Measurements from ENCODE around the gene GOLGA3.
"Not testable (repeated sequence)": the region's sequence is repeated elsewhere in the genome, so short reads cannot be mapped to it uniquely, and the experiment has no call there.

Gene GOLGA3

GRCh38 chr12:132777614-132778013, 51.1 kb downstream of the GOLGA3 start:
- TF ChIP-seq CTCF (IDR thresholded peaks at IDR 0.05; ENCODE audit: borderline replicate concordance, control extremely low read depth, extremely low read depth, insufficient read depth, missing control alignments) = no peak
- DNase-seq (ENCODE audit: low spot score) = no peak

DNA sequence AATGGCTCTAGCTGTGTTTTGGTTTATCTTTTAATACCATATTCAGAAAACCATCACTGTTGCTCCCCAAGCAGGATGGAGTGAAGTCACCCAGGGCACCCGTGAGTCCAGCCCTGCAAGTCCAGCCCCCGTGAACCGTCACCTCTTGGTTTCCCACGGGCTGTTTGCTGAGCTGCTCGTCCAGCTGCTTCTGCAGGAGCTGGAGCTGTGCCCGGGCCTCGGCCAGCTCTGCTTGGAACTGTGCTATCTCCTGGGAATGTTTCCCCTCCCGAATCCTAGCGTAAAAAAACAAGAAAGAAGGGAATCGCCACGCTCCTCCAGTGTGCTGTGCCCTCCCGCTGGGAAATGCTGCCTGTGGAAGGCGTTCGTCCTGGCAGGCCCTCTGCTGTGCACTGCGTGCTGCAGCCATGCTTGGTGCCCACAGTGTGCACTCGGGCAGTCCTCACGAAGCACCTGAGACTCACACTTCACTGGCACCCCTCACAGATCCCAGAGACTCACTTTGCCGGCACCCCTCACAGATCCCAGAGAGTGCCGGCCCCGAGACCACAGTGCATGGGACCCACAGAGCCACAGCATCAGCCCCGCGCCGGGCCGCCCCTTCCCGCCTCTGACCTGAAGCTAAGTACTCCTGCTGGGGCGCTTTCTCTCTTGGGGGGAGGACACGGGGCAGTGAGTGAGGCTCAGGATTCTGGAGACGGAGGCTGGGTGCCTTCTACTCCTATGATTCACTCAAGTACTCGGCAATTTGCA, 51.7 kb downstream of the GOLGA3 start:
- TF ChIP-seq CTCF (IDR thresholded peaks at IDR 0.05; ENCODE audit: borderline replicate concordance, control extremely low read depth, extremely low read depth, insufficient read depth, missing control alignments) = no peak
- DNase-seq (ENCODE audit: low spot score) = no peak
- in situ Hi-C loops (cut with MboI; ENCODE audit: low sequenced_read_pairs, unreplicated experiment) = no loop called here

More at GRCh38 chr12:132777614-132778013, 51.1 kb downstream of the GOLGA3 start:
- in situ Hi-C loops (cut with MboI; ENCODE audit: low sequenced_read_pairs, unreplicated experiment) = no loop called here

DNA sequence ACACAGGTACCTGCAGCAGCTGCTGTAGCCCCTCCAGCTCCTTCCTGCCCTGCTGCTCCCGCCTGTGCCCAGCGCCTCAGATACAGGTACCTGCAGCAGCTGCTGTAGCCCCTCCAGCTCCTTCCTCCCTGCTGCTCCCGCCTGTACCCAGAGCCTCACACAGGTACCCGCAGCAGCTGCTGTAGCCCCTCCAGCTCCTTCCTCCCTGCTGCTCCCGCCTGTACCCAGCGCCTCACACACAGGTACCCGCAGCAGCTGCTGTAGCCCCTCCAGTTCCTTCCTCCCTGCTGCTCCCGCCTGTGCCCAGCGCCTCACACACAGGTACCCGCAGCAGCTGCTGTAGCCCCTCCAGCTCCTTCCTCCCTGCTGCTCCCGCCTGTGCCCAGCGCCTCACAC, 52.4 kb downstream of the GOLGA3 start:
- in situ Hi-C loops (cut with MboI; ENCODE audit: low sequenced_read_pairs, unreplicated experiment); DNase-seq (ENCODE audit: low spot score): not testable (repeated sequence)

DNA sequence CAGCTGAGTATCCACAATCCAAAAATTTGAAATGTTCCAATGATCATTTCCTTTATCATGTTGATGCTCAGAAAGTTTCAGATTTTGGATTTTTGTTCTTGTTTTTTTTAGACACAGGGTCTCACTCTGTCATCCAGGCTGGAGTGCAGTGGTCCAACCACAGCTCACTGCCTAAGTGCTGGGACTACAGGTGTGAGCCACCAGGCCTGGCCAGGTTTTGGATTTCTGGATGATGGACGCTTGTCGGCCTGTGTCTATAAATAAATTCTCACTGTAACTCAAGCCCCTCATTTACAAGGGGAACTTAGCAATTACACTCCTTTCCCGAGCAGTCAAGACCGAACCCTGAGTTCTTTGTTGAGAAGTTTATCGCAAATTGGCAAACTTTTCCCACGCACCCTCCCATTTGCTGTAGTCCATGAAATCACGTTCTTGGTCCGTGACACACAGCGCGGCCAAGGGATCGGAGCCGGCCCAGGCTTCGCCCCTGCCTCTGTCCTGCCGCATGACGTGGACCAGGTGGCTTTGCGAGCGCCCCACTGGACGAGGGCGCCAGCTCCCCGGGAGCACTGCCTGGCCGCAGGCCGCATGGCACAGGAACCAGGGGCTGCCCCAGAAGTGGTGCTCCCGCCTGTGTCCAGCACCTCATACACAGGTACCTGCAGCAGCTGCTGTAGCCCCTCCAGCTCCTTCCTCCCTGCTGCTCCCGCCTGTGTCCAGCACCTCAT, 53.0 kb downstream of the GOLGA3 start:
- no peak for DNase-seq (ENCODE audit: low spot score)
- TF ChIP-seq CTCF (IDR thresholded peaks at IDR 0.05; ENCODE audit: borderline replicate concordance, control extremely low read depth, extremely low read depth, insufficient read depth, missing control alignments) = no peak
- in situ Hi-C loops (cut with MboI; ENCODE audit: low sequenced_read_pairs, unreplicated experiment) = no loop called here

DNA sequence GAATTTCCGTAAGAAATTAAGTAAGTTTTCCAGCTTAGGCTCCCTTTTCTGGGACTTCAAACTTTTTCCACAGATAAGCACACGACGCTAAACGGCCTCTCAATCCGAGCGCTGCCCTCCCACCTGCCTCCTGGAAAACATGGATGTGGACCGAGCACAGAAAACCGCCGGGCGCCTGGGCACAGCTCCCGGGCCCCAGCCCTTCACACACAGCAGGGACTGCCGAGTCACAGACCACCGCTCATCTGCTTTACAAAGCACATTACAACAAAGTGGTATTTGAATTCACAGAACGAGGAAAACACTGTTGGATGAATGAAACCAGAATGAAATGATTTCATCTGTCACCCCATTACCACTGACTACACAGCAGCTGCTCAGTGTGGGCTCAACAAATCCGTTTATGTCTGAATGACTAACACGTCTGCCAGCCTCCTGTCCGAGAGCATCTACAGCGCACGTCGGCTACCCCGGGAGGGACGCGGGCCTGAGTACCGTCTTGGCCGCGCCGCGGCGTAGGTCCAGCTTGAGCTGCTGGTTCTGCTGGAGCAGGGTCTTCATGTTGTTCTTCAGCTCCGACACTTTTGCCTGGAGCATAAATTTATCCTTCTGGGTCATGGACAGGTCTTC, 53.9 kb downstream of the GOLGA3 start:
- in situ Hi-C loops (cut with MboI; ENCODE audit: low sequenced_read_pairs, unreplicated experiment) = no loop called here
- DNase-seq (ENCODE audit: low spot score) = no peak
- no peak for TF ChIP-seq CTCF (IDR thresholded peaks at IDR 0.05; ENCODE audit: borderline replicate concordance, control extremely low read depth, extremely low read depth, insufficient read depth, missing control alignments)

DNA sequence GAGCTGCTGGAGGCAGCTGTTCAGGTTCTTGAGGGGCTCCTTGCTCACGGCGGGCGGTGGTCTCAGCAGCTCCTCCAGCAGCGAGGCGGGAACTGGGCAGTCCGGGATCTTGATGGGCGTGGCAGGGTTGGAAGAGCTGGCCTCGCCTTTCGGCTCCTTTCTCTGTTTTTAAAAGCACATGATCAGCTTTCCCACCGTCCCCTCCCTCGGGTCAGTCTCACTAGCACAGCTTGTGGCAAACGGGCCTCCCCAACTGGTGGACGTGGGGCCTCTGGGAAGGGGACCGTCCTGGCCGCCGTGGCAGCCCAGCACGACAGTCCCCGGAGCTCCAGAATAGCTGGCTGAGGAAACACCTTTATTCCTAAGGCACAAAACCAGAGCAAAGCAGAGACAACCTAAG, 54.5 kb downstream of the GOLGA3 start:
- DNase-seq (ENCODE audit: low spot score) = no peak
- in situ Hi-C loops (cut with MboI; ENCODE audit: low sequenced_read_pairs, unreplicated experiment) = no loop called here
- TF ChIP-seq CTCF (IDR thresholded peaks at IDR 0.05; ENCODE audit: borderline replicate concordance, control extremely low read depth, extremely low read depth, insufficient read depth, missing control alignments) = no peak

Measured in GM13976 (cell line).